Duodenal mucosa (tissue), 2 donors: ENCODE results near the gene MNS1.
A peak's percentile ranks its signal among the peaks of the same experiment; 100 is the strongest.
"Not testable (repeated sequence)": the region's sequence is repeated elsewhere in the genome, so short reads cannot be mapped to it uniquely, and the experiment has no call there.

Source experiments
- H3K27ac ChIP-seq: one replicate; pipeline ENCODE4 v1.7.0; 2013; ENCODE audit warnings: low read depth, low read length
- H3K27me3 ChIP-seq, 2 donors: one replicate each; pipeline ENCODE4 v1.7.0; 2013; ENCODE audit warnings: low read length in 2 of 2, control low read depth in 1 of 2; ENCODE audit not compliant: insufficient read depth in 2 of 2, control insufficient read depth in 1 of 2
- H3K36me3 ChIP-seq, 2 donors: one replicate each; pipeline ENCODE4 v1.7.0; 2013; ENCODE audit warnings: low read length in 2 of 2, control low read depth in 1 of 2; ENCODE audit not compliant: insufficient read depth in 2 of 2, control insufficient read depth in 1 of 2
- H3K4me1 ChIP-seq, 2 donors: one replicate each; pipeline ENCODE4 v1.7.0; 2013; ENCODE audit warnings: low read length in 2 of 2, control low read depth in 1 of 2; ENCODE audit not compliant: insufficient read depth in 2 of 2, control insufficient read depth in 1 of 2
- H3K4me3 ChIP-seq, 2 donors: one replicate each; pipeline ENCODE4 v1.7.0; 2013; ENCODE audit warnings: low read length in 2 of 2, low read depth in 1 of 2
- H3K9ac ChIP-seq, 2 donors: one replicate each; pipeline ENCODE4 v1.7.0; 2013; ENCODE audit warnings: low read length in 2 of 2, low read depth in 1 of 2
- H3K9me3 ChIP-seq, 2 donors: one replicate each; pipeline ENCODE4 v1.7.0; 2013; ENCODE audit warnings: low read length in 2 of 2, control low read depth in 1 of 2; ENCODE audit not compliant: control insufficient read depth in 1 of 2

MNS1 gene

GRCh38 chr15:56464893-56465520, at the start of gene MNS1:
MNS1 (minus strand) TSS chr15:56465137; CDS start chr15:56464972, 165 bp downstream.
- Histone ChIP-seq H3K9ac (peak within 1 kb of the TSS; percentile 16 to 35), H3K27ac (no peak within 1 kb of the TSS), H3K36me3 (no peaks in the 10 kb centered on the region), H3K9me3 (no peaks in the 10 kb centered on the region), H3K4me1 (peaks cover 20 to 24% of the 10 kb centered on the region in 2 donors), H3K27me3 (no peaks in the 10 kb centered on the region), H3K4me3 (peak within 1 kb of the TSS; percentile 75 to 77)

GRCh38 chr15:56496635-56497034, 31.7 kb upstream of the MNS1 start:
- H3K36me3 ChIP-seq: no peaks in the 10 kb centered on the region

GRCh38 chr15:56495533-56495932, 30.6 kb upstream of the MNS1 start:
- H3K36me3 ChIP-seq: no peaks in the 10 kb centered on the region
- H3K9me3 ChIP-seq: no peaks in the 10 kb centered on the region
- no peak overlapping the region for H3K4me3 ChIP-seq
- peaks cover 13 to 14% of the 10 kb centered on the region in 2 donors for H3K4me1 ChIP-seq
- H3K27me3 ChIP-seq: no peaks in the 10 kb centered on the region
- H3K9ac ChIP-seq: no peak overlapping the region
- H3K27ac ChIP-seq: no peak overlapping the region

More at GRCh38 chr15:56496635-56497034, 31.7 kb upstream of the MNS1 start:
- H3K27me3 ChIP-seq: no peaks in the 10 kb centered on the region
- H3K4me1 ChIP-seq: peaks cover 13 to 14% of the 10 kb centered on the region in 2 donors
- peak overlapping the region in 1 of 2 donors; percentile 13 for H3K4me3 ChIP-seq
- no peaks in the 10 kb centered on the region for H3K9me3 ChIP-seq
- no peak overlapping the region for H3K27ac ChIP-seq
- H3K9ac ChIP-seq: peak overlapping the region in 1 of 2 donors; percentile 27

GRCh38 chr15:56495053-56495452, 30.1 kb upstream of the MNS1 start:
- Histone ChIP-seq H3K27ac (no peak overlapping the region), H3K9ac (no peak overlapping the region), H3K4me1 (peaks cover 13 to 14% of the 10 kb centered on the region in 2 donors), H3K9me3 (no peaks in the 10 kb centered on the region), H3K36me3 (no peaks in the 10 kb centered on the region), H3K27me3 (no peaks in the 10 kb centered on the region), H3K4me3 (no peak overlapping the region)

DNA sequence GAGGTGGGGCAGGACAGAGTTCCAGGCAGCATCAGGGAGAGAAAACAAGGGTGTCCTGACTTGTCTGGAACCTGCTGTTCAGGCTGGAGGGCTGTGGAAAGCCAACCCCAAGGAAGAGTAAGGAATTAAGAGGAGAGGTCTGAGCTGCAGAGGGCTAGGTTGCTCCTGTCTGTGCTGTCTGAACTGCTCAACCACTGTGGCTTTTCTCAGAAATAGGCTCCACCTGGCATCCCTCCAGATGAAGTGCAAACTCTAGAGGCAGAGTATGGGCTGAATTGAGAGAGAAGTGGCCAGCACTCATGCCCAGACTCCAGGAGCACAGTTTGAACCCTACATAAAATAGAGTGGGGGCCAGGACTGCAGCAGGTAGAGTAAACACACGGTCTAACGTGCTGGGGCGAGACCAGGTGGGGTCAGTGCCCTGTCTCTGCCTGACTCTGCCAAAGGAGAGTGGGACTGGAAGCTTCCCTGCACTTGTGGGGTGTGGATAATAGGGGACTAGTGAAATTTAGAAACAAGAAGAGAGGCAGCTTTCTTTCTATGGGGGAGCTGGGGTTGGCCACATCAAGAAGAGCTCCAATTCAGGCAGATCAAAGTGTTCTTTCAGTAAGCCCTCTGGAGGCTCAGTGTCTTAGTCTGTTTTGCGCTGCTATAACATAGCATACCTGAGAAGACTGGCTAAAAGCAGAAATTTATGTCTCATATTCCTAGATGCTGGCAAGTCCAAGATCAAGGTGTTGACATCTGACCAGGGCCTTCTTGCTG, 28.0 kb upstream of the MNS1 start:
- H3K4me1 ChIP-seq: peaks cover 13 to 14% of the 10 kb centered on the region in 2 donors
- H3K4me3 ChIP-seq: no peak overlapping the region
- no peak overlapping the region for H3K9ac ChIP-seq
- no peak overlapping the region for H3K27ac ChIP-seq
- H3K9me3 ChIP-seq: no peaks in the 10 kb centered on the region
- no peaks in the 10 kb centered on the region for H3K27me3 ChIP-seq
- H3K36me3 ChIP-seq: no peaks in the 10 kb centered on the region

DNA sequence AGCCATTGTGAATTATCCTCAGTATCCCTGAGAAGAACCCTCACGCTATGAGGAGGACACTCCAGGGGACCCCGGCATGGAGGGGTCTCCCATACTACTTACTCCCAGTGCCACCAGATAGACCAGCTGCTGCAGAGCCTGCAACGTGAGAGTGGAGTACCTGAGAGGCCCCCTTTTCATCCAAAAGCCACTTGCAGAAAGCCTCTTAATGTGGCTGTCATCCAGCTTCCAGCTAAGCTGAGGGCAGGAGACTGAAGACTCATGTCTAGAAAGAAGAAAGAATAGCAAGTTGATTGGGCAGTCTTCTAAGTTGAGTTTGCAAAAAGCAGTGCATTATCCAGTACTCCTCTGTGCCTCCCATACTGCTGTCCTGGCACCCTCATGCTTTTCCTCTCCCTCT, 27.3 kb upstream of the MNS1 start:
- no peaks in the 10 kb centered on the region for H3K36me3 ChIP-seq
- no peak overlapping the region for H3K9ac ChIP-seq
- H3K4me3 ChIP-seq: no peak overlapping the region
- H3K4me1 ChIP-seq: peaks cover 13 to 14% of the 10 kb centered on the region in 2 donors
- H3K9me3 ChIP-seq: no peaks in the 10 kb centered on the region
- H3K27me3 ChIP-seq: no peaks in the 10 kb centered on the region
- H3K27ac ChIP-seq: no peak overlapping the region

- H3K36me3 ChIP-seq: no peaks in the 10 kb centered on the region
- no peak overlapping the region for H3K27ac ChIP-seq
- H3K27me3 ChIP-seq: no peaks in the 10 kb centered on the region
- peaks cover 6 to 10% of the 10 kb centered on the region in 2 donors for H3K4me1 ChIP-seq
- H3K4me3 ChIP-seq: no peak overlapping the region
- H3K9ac ChIP-seq: no peak overlapping the region
- no peaks in the 10 kb centered on the region for H3K9me3 ChIP-seq
Measured at GRCh38 chr15:56491110-56491722, 26.3 kb upstream of the MNS1 start.

DNA sequence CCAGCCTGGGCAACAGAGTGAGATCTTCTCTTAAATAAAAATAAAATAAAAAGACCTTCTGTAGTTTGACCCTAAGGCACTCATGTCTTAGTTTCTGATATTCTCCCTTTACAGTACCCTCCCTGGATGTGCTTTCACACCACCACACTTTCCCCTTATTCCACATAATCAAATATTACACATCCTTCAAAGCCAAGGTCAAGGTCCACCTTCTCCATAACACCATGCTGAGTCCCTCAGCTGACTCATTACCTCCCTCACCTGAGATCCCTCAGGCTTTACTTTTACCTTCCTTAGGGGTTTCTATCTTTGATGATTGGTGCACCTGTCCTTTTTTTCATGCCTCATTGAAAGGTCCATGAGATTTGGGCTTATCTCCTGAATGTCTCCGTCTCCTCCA, 25.5 kb upstream of the MNS1 start:
- Histone ChIP-seq H3K36me3 (no peaks in the 10 kb centered on the region), H3K9me3 (no peaks in the 10 kb centered on the region), H3K4me3 (no peak overlapping the region), H3K9ac (no peak overlapping the region), H3K27ac (no peak overlapping the region), H3K27me3 (no peaks in the 10 kb centered on the region), H3K4me1 (peaks cover 6 to 8% of the 10 kb centered on the region in 2 donors)

- H3K4me1 ChIP-seq, H3K4me3 ChIP-seq, H3K27ac ChIP-seq, H3K36me3 ChIP-seq, H3K27me3 ChIP-seq, H3K9me3 ChIP-seq, H3K9ac ChIP-seq: not testable (repeated sequence)
Measured at GRCh38 chr15:56486206-56486605, 21.3 kb upstream of the MNS1 start.

GRCh38 chr15:56485426-56485825, 20.5 kb upstream of the MNS1 start:
- H3K9ac ChIP-seq, H3K27me3 ChIP-seq, H3K4me3 ChIP-seq, H3K9me3 ChIP-seq, H3K27ac ChIP-seq, H3K4me1 ChIP-seq, H3K36me3 ChIP-seq: not testable (repeated sequence)
